ENCODE data around the gene MRGPRF. TPM values are rescaled to one million over a fixed set of nuclear protein-coding genes. Genes with fewer than 3 reads are reported as not detected.
A peak's percentile ranks its signal among the peaks of the same experiment; 100 is the strongest.

The MRGPRF gene
- total RNA-seq, 2 experiments from 2014 or later, result not detected

GRCh38 chr11:69006816-69007215, 6.2 kb downstream of the MRGPRF start:
- DNase-seq (no peak), ATAC-seq (ENCODE audit: poor library complexity) (no peak)
- peaks cover 29% of the 10 kb centered on the region for H3K27me3 Mint-ChIP-seq
- H3K4me1 Mint-ChIP-seq (ENCODE audit: low read depth), result peaks cover 5% of the 10 kb centered on the region
- no peaks in the 10 kb centered on the region for H3K36me3 ChIP-seq (ENCODE audit: insufficient read depth, low read length)
- H3K36me3 Mint-ChIP-seq (ENCODE audit: low read depth), result no peaks in the 10 kb centered on the region
- no peak overlapping the region for H3K4me3 ChIP-seq (ENCODE audit: low read length)
- peaks cover 9% of the 10 kb centered on the region for H3K4me1 ChIP-seq (ENCODE audit: insufficient read depth, low read length)
- no peaks in the 10 kb centered on the region for H3K9me3 Mint-ChIP-seq
- TF ChIP-seq CTCF (IDR thresholded peaks at IDR 0.05), result no peak
- H3K9me3 ChIP-seq (ENCODE audit: control insufficient read depth in 1 of 2, insufficient read depth in 1 of 2, low read length in 2 of 2), result peaks cover 0 to 13% of the 10 kb centered on the region in 2 experiments
- H3K27ac Mint-ChIP-seq, result no peak overlapping the region
- intact Hi-C loops (cut with DNase I, micrococcal nuclease), result no loop called here
- no peak overlapping the region for H3K4me3 Mint-ChIP-seq
- no peak overlapping the region for H3K27ac ChIP-seq (ENCODE audit: low read depth in 1 of 2, low read length in 2 of 2)
- ChIA-PET CTCF (no interaction called here), POLR2A (no interaction called here)
- H3K27me3 ChIP-seq (ENCODE audit: control insufficient read depth in 1 of 2, insufficient read depth in 2 of 2, low read length in 2 of 2), result peaks cover 19 to 31% of the 10 kb centered on the region in 2 experiments

DNA sequence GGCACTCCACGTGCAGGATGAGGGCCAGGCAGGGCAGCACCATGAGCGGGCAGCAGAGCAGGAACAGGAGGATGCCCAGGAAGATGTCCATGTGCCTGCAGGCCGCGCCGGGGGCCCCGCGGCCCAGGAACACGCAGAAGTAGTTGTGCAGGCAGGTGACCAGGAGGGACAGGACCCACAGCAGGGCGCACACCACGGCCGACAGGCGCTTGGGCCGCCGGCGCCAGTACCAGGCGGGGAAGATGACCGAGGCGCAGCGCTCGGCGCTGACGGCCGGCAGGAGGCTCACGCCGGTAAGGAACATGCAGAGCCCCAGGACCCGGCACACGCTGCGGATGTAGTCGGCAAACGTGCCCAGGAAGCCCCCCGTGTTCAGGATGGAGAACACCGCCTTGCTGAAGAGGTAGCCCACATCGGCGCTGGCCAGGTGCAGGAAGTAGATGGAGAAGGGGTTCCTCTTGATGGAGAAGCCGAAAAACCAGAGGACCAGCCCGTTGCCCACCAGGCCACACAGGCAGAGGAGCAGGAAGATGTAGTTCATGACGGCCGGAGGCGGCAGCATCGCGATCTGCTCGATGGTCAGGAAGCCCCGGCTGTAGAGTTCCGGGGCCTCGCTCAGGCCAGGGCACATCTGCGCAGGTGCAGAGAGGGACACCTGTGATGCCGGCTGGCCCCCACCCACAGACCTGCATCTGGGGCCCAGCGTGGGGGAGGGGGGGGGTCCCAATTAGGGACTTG, 7.2 kb downstream of the MRGPRF start:
- Mint-ChIP-seq H3K27me3 (peaks cover 24% of the 10 kb centered on the region), H3K36me3 (ENCODE audit: low read depth) (no peaks in the 10 kb centered on the region), H3K27ac (no peak overlapping the region), H3K4me1 (ENCODE audit: low read depth) (no peaks in the 10 kb centered on the region), H3K9me3 (no peaks in the 10 kb centered on the region), H3K4me3 (no peak overlapping the region)
- no peak for ATAC-seq (ENCODE audit: poor library complexity)
- POLR2A ChIA-PET, result no interaction called here
- no peak for TF ChIP-seq CTCF (IDR thresholded peaks at IDR 0.05)
- peaks cover 12 to 21% of the 10 kb centered on the region in 2 experiments for H3K27me3 ChIP-seq (ENCODE audit: control insufficient read depth in 1 of 2, insufficient read depth in 2 of 2, low read length in 2 of 2)
- peaks cover 0 to 13% of the 10 kb centered on the region in 2 experiments for H3K9me3 ChIP-seq (ENCODE audit: control insufficient read depth in 1 of 2, insufficient read depth in 1 of 2, low read length in 2 of 2)
- CTCF ChIA-PET, result no interaction called here
- intact Hi-C loops (cut with DNase I, micrococcal nuclease), result no loop called here
- peaks cover 4% of the 10 kb centered on the region for H3K4me1 ChIP-seq (ENCODE audit: insufficient read depth, low read length)
- no peak overlapping the region for H3K4me3 ChIP-seq (ENCODE audit: low read length)
- DNase-seq, result no peak
- H3K36me3 ChIP-seq (ENCODE audit: insufficient read depth, low read length), result no peaks in the 10 kb centered on the region
- no peak overlapping the region for H3K27ac ChIP-seq (ENCODE audit: low read depth in 1 of 2, low read length in 2 of 2)

GRCh38 chr11:69005183-69005630, 7.8 kb downstream of the MRGPRF start:
- DNase-seq, result peak in 1 of 14 experiments; percentile 10
- Mint-ChIP-seq H3K4me1 (ENCODE audit: low read depth) (no peaks in the 10 kb centered on the region), H3K36me3 (ENCODE audit: low read depth) (no peaks in the 10 kb centered on the region), H3K27ac (no peak overlapping the region), H3K9me3 (no peaks in the 10 kb centered on the region), H3K27me3 (peaks cover 20% of the 10 kb centered on the region), H3K4me3 (no peak overlapping the region)
- no peak for TF ChIP-seq CTCF (IDR thresholded peaks at IDR 0.05)
- ChIA-PET CTCF (no interaction called here), POLR2A (no interaction called here)
- H3K9me3 ChIP-seq (ENCODE audit: control insufficient read depth in 1 of 2, insufficient read depth in 1 of 2, low read length in 2 of 2), result peaks cover 0 to 9% of the 10 kb centered on the region in 2 experiments
- intact Hi-C loops (cut with DNase I, micrococcal nuclease), result no loop called here
- H3K27ac ChIP-seq (ENCODE audit: low read depth in 1 of 2, low read length in 2 of 2), result no peak overlapping the region
- no peak for ATAC-seq (ENCODE audit: poor library complexity)
- H3K4me1 ChIP-seq (ENCODE audit: insufficient read depth, low read length), result no peaks in the 10 kb centered on the region
- peaks cover 7 to 15% of the 10 kb centered on the region in 2 experiments for H3K27me3 ChIP-seq (ENCODE audit: control insufficient read depth in 1 of 2, insufficient read depth in 2 of 2, low read length in 2 of 2)
- H3K4me3 ChIP-seq (ENCODE audit: low read length), result no peak overlapping the region
- no peaks in the 10 kb centered on the region for H3K36me3 ChIP-seq (ENCODE audit: insufficient read depth, low read length)
